Erythroblast (primary cell): ENCODE measurements around the gene SHISAL2A.

Source experiments
- GATA1 ChIP-seq: IDR thresholded peaks from 2 replicates; pipeline ENCODE4 v1.6.1; 2011; ENCODE audit warnings: low read depth, mild to moderate bottlenecking, control low read depth, low read length, moderate library complexity
- POLR2A ChIP-seq: IDR thresholded peaks from 2 replicates; pipeline ENCODE4 v1.6.1; 2011; ENCODE audit warnings: mild to moderate bottlenecking, low read length

DNA sequence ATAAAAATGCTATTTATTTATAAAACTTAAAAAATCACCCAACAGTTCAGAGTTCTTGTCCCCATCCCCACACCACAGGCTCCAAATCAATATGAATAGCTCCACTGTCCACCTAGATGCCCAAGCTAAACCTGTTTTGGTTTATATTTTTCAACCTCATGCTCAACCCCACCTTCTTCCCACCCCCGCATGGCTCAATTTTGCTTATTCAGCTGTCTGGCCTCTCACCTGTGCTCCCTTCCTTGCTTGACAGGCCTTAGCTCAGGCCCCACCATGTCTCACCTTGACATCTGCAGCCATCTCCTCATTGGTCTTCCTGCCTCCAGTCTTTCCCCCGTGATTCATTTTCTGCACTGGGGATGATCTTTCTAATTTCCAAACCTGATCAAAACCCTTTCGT lies 47.4 kb downstream of the SHISAL2A start:
- TF ChIP-seq POLR2A (no peak), GATA1 (no peak)
